ENCODE data around the gene NACA. TPM values are rescaled to one million over a fixed set of nuclear protein-coding genes. Genes with fewer than 3 reads are reported as not detected.

NACA gene
- total RNA-seq, 1 experiment from 2014 or later: 1,297 TPM

DNA sequence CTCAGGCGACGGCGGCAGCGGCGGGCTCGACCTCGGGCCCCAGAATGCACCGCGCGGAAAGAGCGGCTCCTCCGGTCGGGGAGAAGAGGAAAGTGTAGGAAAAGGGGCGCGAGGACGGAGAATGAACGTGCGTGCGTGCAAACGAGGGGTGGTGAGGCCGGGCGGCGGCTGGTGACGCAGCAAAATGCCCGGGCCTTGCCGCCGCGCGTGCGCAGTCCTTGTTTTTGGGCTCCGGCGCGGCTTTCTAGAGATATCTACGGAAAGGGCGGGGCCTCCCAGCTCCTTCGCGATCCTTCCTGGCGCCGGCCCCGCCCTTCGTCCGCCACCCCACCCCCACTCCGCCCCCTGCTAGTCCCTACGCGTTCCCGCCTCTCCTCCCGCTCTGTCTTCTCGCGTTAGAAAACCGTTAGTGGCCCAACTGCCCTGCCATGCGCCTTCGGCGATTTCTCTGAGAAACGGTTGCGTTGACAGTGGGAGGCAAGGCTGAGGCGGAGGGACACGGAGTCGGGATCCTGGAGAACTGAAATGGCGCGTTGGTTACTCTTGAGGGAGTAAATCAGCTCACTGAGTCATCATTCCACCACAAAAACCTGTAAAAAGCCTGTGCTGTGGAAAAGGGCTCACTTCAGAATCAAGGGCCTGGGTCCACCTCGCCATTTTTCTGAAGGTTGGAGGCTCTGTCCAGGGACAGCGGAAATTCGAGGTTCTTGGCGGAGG, 36.8 kb downstream of the NACA start, which contains the start of gene PTGES3:
TSS of gene PTGES3 (minus strand) at position 156 of the 717 bp plus-strand sequence. CDS start 285 bp downstream, outside the sequence.
- peak; percentile 97 for DNase-seq (ENCODE audit: low read depth)

DNA sequence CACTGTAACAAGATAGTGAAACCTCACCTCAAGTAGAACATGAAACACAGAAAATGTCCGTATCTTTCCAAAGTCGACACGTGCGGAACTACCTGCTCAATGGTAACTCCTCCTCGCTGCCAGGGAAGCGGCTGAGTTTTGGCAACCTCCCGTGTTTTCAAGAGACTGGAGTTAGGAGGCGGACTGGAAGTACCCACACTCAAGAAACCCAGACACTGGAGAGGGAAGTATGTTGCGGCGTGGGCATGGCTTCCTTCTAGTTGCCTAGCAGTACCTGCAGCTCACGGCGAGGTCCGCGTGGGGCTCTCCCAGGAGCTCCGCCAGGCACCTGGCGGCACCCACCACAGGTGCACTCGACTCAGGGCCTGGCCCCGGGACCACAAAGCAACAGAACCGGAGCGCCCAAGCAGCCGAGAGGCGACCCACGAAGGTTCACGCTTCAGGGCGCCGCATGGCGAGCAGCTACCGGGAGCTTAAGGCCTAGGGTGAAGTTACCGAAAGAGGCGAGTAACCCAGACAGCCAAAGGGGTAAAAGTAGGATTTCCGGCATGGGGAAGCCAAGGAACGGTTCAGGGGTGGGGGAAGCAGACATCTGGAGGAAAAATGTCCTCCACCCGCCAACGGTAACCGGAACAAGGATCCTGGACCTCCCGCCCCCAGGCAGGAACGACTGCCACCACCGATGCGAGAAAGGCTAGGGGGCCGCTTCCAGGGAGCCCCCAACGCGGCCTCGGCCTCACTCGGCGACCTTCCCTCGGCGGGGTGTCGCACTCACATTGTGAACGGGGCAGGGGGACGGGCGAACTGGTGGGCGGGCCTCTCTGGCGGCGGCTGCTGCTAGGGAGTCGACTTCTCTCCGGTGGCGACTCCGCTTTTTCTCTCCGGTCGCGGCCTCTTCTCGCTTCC, 37.6 kb downstream of the NACA start:
- peak; percentile 18 for DNase-seq (ENCODE audit: low read depth)

DNA sequence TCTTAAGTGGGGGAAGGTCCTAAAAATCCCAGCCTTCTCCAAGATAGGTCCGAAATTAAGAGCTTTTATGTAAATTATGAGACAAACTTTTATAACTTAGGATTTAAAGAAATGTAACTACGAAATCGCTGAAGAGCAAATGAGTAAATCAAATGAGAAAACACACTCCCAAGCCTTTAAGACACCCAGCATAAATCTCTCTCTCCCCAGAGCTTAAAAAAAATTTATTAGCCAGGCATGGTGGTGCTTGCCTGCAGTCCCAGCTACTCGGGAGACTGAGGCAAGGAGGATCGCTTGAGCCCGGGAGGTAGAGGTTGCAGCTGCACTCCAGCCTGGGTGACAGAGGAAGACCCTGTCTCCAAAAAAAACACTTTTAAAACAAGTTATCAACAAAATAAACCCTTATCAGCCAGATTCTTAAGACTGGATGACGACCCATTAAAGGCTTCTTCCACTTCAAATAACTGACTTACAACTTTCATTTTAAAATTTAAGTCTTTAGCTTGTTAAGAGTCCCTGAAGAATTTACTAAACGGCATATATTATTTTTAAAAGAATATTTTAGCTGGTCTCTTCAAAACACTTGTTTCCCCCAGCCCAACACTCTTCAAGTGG, 40.2 kb downstream of the NACA start:
- no peak for DNase-seq (ENCODE audit: low read depth)

DNA sequence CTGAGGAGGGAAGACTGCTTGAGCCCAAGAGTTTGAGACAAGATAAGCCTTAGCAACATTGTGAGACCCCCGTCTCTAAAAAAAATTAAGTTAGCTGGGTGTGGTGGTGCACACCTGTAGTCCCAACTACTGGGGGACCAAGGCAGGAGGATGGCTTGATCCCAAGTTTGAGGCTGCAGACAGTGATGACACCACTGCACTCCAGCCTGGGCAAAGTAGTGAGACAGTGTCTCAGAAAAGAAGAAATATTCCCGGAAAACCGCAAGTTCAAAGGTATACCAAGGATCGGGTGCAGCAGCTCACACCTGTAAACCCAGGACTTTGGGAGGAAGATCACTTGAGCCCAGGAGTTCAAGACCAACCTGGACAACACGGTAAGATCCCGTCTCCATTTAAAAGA, 42.8 kb downstream of the NACA start:
- no peak for DNase-seq (ENCODE audit: low read depth)

DNA sequence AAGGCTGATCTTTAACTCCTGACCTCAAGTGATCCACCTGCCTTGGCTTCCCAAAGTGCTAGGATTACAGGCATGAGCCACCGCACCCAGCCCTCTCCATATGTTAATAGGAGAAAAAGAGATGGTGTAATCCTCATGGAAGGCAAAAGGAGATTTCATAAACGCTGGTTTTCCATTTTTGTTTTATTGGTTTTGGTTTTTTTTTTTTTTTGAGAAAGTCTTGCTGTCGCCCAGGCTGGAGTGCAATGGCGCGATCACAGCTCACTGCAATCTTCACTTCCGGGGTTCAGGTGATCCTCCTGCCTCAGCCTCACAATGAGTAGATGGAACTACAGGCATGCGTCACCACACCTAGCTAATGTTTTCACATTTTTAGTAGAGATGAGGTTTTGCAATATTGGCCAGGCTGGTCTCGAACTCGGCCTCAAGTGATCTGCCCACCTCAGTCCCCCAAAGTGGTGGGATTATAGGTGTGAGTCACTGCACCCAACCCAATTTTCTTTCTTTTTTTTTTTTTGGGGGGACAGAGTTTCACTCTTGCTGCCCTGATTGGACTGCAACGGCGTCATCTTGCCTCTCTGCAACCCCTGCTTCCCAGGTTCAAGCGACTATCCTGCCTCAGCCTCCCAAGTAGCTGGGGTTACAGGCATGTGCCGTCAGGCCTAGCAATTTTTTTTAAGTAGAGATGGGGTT, 45.1 kb downstream of the NACA start:
- no peak for DNase-seq (ENCODE audit: low read depth)

DNA sequence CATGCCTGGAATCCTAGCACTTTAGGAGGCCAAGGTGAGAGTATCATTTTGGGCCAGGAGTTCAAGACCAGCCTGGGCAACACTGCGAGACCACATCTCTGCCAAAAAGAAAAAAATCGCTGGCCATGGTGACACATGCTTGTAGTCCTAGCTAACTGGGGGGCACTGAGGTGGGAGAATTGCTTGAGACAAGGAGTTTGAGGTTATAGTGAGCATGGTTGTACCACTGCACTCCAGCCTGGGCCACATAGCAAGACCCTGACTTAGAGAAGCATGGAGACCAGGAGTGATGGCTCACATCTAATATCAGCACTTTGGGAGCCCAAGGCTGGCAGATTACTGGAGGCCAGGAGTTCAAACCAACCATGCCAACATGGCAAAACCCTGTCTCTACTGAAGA, 46.2 kb downstream of the NACA start:
- DNase-seq (ENCODE audit: low read depth): no peak

DNA sequence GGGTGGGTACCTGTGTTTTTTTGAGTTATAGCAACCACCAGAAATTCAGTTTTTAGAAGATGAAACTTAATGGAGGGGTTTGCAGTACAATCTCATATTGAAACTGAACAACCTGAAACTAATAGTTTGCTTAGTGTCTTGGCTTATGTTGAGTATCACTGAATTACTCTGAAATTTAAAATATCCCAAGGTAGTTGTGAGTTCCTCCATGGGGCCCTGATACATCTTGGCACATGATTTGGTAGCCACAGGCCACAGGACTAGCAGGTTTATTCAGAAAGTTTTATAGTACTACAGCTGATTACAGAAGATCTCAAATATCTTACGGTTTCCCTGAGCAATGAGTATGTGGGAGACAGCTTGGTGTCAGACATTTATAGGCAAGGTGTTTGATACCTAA, 47.4 kb downstream of the NACA start:
- no peak for DNase-seq (ENCODE audit: low read depth)

DNA sequence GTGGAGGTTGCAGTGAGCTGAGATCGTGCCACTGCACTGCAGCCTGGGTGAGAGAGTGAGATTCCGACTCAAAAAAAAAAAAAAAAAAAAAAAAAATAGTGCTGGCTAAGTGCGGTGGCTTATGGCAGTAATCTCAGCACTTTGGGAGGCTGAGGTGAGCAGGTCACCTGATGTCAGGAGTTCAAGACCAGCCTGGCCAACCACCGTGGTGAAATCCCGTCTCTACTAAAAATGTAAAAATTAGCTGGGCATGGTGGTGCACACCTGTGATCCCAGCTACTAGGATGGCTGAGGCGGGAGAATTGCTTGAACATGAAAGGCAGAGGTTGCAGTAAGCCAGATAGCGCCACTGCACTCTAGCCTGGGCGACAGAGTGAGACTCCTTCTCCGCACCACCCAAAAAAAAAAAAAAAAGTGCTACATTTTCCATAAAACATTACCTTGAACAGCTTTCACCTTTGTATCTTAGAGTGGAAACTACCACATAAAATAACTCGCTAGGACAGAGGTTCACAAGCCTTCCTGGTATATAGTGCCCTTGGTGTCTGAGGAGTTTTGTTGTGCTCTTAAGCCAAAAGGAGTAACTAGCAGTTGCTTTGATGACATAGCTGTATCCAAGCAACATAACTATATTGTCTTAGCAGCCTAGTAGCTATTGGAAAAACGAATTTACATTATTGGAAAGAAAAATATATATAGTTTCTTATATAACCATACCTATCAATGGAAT, 48.1 kb downstream of the NACA start:
- no peak for DNase-seq (ENCODE audit: low read depth)

DNA sequence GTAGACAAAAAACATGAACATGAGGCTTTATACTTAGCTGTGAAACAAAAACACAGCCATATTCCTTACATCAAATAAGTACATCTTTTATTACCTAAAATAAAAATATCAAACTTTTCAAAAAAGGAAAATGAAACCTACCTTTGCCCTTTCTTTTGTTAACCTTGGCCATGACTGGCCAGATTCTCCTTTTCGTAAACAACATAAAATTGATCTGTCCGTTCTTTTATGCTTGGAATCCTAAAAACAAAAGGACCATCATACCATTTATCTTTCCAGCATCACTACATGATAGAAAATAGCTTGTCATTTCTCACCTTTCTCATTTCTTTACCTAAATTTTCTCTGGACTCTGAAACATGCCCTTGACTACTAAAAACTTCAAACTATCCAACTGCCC, 53.5 kb downstream of the NACA start:
- DNase-seq (ENCODE audit: low read depth): no peak

DNA sequence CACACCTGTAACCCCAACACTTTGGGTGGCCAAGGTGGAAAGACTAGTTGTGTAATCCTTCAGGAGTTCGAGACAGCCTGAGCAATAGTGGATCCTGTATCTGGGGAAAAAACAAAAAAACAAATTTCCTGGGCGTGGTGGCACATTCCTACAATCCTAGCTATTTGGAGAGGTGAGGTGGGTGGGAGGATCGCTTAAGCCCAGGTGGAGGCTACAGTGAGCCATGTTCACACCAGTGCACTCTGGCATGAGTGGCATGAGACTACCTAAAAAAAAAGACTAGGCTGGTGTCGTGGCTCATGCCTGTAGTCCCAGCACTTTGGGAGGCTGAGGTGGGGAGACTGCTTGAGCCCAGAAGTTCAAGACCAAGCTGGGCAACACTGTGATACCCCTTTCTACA, 54.3 kb downstream of the NACA start:
- no peak for DNase-seq (ENCODE audit: low read depth)

DNA sequence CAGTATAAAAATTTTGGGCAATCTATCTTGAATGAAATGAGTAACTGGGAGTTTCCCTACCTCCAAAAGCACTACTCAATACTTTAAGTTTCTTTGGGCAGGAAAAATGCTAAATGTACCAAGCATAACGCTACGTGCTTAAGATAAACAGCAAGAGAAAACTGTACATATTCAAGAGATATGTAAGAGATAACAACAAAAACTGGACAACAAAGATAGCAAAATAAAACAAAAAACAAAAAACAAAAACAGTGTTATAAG, 57.0 kb downstream of the NACA start:
- DNase-seq (ENCODE audit: low read depth): no peak

Other genes with a start within 250 kb of the NACA start
- not detected in 2 replicates for gene GLS2, start 237.1 kb downstream of the NACA start, total RNA-seq (2014; rRNA removed)
- gene RBMS2, start 203.5 kb downstream of the NACA start, total RNA-seq (2014; rRNA removed): 12.1 and 13.0 TPM in 2 replicates
- gene BAZ2A, start 95.0 kb downstream of the NACA start, total RNA-seq (2014; rRNA removed): 18.6 and 20.5 TPM in 2 replicates
- 644 and 670 TPM in 2 replicates for gene ATP5F1B, start 79.3 kb downstream of the NACA start, total RNA-seq (2014; rRNA removed)
- 108 and 130 TPM in 2 replicates for gene PTGES3, start 37.0 kb downstream of the NACA start, total RNA-seq (2014; rRNA removed)
- gene PRIM1, start 27.0 kb upstream of the NACA start, total RNA-seq (2014; rRNA removed): 29.0 and 37.2 TPM in 2 replicates
- gene HSD17B6, start 38.0 kb upstream of the NACA start, total RNA-seq (2014; rRNA removed): 3.2 and 3.8 TPM in 2 replicates
- not detected in 2 replicates for gene SDR9C7, start 209.1 kb upstream of the NACA start, total RNA-seq (2014; rRNA removed)
- not detected in 2 replicates for gene RDH16, start 232.3 kb upstream of the NACA start, total RNA-seq (2014; rRNA removed)